ELF-1 (cell line): ENCODE results near the gene FHL3.
A peak's percentile ranks its signal among the peaks of the same experiment; 100 is the strongest.

Source experiments
- DNase-seq: peaks from one replicate; pipeline ENCODE4 v3.0.0-alpha.2; 2016; ENCODE audit warnings: low read depth, low spot score

The FHL3 gene

DNA sequence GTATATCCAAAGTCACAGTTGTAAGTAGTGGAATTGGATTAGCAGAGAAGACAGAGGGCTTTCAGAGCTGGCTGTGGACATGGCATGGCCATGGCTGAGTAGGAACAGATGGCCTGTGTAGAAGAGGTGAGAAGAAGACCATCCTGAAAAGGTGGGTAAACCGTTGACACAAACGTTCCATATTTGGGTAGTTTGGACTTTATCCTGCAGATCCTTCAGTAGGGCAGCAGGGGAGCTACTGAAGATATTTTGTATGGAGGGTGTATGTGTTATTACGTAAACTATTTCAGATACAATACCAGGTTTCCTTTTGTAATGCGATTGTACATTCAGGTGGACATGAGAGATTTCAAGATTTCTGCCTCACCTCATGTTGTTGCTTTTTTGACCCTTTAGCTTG is 8.9 kb upstream of the FHL3 start:
- no peak for DNase-seq

DNA sequence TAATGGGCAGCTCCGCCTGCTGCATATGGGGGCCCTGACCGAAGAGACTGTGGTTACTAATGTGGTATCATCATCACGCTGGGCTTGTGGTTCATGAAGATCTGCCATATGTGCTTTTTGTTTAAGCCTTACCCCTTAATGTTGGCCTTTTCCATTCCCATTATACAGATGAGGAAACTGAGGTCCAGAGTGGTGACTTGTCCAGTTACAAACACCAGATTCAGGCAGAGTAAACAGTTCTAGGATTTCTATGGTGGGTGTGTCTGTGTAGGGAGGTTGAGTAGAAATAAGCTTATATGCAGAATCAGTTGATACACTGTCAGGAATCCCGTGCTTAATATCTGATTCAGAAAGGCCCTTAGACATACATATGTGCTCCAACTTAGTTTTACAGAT is 7.9 kb upstream of the FHL3 start:
- no peak for DNase-seq

DNA sequence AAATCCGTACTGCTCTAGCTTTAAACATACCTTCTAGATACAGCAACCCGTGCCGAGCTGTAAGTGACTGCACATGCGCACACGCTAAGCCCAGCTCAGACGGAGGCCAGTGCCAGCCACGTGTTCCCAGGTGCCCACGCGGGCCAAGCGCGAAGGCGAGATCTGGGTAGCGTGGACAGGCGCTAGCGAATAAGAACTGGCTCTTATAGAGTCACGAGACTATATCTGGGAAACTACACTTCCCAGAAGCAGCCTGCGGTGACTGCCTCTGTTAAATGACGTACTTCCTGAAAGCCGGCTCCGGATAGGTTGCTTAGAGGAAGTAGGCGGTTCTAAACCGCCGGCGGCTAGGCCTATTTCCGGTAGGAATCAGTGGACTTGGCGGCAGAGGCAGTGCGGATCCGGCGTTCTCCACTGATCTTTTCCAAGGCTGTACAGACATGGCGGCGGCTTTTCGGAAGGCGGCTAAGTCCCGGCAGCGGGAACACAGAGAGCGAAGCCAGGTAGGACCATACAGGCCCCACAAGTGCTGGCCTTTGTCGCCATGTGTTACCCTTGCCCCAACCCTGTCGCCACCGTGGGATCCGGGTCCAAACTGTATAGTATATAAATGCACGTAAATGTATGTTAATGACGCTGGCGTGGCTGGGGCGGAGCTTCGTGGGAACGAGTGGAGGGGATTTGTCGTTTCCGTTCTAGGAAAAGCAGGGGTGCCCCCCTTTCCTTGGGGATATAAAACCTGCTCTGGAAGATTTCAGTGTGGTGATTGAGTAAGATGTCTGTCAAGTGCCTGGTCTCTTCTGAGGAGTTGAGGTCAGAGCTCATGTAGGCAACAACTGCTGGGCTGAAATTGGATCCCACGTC is 7.3 kb upstream of the FHL3 start, which contains the start of gene UTP11:
Gene UTP11, plus strand, starts transcription at position 372 of the 864 bp plus-strand sequence. Its CDS starts 69 bp downstream, at position 441.
- DNase-seq = peak; percentile 99

DNA sequence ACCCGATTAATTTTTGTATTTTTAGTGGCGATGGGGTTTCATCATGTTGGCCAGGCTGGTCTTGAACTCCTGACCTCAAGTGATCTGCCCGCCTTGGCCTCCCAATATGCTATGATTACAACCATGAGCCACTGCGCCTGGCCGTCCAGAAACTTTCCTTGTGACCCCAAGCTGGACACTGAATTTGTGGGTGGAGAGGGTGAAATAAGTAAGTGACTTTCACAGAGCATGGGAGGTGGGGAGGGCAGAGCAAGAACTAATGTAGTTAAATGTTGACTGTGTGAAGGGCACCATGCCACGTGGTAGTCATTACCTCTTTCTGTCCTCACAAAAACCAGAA is 4.5 kb upstream of the FHL3 start:
- DNase-seq = no peak

DNA sequence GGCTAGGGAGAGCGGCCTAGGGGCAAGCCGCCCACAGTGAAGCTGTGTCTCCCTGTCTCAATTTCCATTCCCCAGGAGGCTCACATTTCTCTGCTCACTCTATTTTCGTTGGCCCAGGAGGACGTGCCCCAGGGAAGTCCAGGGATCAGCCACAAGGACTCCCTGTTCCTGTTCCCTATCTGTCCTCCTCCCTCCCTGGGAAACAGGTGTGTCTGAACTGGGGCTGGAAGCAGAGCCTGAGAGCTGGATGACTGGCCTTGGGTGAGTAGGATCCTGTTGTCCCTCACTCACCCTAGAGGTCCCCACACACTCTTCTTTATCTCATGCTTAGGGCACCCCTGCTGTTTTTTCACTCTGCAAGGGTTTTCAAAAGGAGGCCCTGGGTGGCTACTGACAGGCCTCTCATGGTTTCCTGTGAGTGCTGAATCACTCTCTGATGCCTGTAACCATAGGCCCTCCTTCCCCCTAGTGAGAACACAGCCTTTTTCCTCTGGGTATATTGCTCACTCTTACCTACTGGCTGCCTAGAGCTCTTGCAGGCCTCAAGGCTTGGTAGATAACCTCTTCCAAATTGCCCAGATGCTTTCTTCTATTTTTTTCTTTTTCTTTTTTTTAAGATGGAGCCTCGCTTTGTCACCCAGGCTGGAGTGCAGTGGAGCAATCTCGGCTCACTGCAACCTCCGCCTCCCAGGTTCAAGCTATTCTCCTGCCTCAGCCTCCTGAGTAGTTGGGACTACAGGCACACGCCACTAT is 4.0 kb upstream of the FHL3 start:
- peak; percentile 81 for DNase-seq

DNA sequence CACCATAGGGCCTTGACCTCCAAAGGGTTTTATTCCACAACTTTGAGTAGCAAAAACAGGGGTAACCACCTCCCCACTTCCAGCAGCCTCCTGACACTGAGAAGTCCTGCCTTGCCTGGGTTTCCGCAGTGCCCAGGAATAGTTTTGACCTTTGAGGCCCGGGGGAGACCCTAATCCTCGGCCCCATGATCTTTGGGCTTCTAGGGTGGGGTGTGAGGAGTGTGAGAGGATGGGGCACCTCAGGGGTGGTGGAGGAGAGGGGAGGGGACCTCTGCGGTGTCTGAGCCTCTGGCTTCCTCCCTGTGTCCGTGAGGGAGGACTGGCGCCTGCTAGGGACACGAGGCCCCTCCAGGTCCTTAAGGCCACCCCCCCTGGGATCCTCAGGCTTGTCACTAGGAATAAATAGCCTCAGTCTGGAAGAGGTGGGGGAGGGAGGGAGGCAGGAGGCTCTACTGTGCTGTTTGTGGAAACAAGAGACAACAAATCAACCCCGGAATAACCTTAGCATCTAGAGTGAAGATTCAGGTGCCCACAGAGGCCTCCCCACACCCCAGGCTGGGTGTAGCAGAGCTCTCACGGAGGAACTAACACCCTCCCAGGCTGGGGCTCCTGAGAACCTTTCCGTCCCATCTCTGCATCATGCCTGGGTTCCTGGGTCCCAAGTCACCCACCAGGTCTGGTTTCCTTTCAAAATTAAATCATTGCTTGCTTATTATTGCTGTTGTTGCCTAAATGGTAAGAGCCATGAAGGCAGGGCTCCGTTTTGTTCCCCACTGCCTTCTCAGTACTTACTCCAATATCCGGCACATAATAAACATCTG is 904 bp upstream of the FHL3 start:
- no peak for DNase-seq

DNA sequence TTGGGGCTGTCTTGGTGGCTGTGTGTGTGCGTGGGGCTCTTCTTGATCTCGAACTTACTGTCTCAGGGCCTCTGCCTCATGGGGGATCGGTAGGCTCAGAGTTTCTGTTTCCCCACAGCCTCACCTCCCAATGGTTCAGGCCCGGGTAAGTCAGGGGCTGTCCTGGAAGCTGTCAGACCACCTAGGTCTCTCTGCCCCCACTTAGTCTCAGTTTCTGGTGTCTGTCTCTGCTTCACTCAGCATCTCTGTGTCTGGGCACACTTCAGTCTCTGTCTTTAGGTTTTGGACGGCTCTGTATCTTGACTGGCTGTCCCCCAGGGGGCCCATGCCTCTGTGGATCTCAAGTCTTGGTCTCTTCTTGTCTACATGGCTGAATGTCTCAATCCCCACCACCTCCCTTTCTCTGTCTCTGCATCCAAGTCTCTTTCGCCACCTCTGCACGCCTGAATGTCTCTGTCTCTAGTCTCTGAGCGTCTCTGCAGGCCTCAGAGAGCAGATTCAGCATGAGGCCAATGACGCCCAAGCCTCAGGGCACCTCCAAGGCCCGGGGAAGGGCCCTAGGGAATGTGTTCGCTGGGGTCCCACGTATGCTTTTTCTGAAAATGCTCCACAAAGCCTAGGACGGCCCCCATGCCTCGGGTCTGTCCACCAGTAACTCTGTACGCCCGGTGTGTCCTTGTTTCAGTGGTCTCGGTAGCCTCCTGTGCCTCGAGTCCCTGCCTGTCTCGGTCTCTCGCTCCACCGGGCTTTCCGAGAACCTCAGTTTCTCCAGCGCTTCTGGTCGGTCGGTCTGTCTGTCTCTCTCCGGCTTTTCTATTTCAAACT is 818 bp downstream of the FHL3 start:
- DNase-seq = peak; percentile 43

DNA sequence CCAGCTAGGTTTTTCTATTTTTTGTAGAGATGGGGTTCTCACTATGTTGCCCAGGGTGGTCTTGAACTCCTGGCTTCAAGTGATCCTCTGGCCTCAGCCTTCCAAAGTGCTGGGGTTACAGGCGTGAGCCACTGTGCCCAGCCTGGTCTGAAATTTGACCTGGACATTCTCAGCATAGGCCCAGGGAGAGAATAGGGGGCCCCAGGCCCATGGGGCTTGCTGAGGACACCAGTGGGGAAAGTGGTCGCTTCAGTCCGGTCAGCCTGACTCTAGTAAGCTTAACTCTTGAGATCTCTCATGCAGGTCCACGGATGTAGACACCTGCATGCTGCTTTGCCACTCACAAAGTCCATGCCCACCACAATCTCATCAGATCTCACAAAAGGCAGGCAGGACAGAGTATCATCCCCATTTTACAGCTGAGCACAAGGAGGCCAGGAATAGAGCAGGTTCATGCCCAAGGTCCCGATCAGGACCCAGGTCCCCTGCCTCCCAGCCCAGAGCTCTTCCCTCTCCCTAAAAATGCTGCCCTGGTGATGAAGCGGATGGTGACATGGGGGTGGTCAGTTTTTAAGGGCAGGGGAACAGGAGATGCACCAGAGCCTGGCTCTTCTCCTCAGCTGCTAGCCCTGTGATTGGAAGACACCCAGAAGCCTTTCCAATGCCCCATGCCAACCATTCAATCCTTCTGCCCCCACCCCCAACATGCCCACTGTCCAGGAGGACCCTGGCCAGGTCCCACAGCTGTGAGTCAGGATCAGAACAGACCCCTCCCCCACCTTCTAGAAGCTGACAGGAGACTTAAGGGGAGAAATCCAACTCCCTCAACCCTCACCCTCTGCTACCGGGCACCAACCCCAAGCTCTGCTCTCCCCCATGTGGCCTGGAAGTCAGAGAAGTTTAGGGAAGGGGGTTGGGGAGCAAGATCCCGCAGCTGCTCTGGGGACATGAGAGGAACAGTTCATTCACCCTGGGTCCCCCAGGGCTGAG is 1.8 kb downstream of the FHL3 start:
- DNase-seq = no peak

DNA sequence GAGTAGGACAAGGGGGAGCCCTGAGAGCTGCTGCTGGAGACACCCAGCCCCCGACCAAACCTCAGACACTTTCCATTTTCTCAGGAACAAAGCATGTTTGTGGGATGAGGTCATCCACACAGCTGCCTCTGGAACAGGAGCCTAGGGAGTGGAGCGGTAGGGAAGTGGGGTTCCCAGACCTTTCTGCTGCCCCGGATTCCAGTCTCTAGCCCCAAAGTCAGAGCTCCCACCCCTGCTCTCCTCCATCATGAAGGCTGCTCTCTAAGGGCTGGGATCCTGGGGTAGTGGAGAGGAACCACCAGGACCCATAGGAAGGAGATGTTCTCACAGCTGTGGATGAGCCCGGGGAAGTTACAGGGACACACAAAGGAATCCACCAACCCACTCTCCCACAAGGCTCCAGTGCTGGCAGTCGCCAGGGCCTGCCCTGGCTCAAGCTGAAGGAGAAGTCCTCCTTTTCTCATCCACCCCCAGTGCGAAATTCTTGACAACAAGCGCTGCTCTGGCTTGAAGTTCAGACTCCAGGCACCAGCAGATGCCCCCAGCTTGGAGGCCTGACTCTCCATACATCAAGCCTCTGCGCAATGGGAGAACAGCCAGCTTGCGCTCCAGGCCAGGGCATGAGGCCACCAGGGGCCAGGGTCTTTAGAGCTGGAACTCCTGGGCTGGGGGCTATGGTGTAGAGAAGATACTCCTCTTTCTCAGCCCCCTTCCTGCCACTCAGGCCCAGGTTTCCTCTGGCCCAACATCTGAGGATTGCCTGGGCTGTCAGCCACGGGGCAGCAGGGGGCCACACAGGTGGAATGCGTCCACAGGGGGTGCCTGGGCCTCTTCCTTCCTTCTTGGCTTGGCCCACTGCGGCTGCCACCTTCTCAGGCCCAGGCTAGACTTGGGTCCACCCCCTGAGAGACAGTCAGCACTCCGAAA is 4.5 kb downstream of the FHL3 start:
- peak; percentile 85 for DNase-seq

DNA sequence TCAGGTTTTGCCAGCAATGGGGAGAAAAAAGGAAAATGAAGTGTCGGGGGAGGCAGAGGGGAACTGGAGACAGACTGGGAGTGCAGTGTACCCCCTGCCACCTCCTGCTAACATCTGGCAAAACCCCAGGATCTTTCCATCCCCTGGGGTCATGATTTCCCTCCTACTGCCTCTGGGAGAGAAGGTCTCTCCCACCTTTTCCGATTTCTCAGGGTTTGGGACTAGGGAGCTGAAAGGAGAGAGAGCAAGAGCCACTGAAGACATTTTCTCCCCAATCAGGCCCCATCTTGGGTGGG is 5.1 kb downstream of the FHL3 start:
- no peak for DNase-seq

DNA sequence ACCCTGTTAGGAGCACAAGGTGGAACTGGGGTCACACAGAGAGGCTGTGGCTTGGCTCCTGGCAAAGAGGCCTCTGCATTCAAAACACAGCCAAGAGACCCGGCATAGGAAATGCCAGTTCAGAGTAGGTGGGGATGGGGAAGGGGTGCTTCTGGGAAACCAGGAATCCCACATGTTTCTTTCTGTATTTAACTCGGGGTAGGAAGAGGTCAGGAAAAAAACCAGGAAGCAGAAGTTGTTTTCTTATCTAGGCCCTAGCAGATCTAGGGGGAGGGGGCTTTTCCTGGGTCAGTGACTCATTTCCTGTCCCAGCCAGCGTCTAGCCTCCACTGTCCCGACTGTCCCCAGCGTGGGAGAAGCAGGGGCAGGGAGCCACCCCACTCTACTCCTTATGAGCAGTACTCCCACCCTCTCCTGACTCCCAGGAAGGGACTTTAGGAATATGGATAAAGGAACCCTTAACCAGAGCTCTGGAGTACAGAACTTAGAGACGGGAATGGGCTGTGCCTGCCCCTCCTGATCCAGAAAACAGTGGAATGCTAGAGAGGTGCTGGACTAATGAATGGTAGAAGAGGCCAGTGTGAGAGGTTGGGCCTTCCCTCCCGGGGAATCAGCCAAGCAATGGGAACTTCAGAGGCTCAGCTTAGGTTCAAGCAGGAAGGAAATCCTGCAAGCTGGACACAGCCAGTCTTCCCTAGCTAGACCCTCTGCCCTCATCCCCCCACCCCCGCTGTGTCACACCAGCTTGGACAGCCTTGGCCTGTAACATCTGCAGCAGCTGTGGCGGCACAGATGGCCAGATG is 5.7 kb downstream of the FHL3 start:
- peak; percentile 72 for DNase-seq

DNA sequence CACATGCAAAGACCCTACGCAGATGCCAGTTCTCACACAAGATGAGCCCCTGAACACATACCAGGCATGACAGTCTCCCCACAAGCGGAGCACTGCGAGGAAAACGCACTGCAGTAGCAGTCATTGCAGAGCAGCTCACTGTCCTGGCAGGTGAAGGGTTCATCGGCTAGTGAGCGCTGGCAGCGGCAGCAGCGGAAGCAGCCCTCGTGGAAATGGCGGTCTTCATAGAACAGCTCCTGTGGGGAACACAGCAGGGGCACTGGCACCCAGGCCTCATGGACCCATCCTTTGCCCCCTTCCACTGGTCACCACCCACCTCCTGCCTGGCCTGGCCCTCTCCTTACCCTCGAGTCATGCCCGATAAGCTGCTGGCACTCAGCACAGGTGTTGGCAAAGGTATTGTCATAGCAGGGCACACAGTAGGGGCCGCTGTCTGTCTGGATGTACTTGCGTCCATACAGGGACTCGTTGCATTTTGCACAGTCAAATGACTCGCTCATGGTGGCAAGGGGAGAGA is 6.3 kb downstream of the FHL3 start:
- no peak for DNase-seq

DNA sequence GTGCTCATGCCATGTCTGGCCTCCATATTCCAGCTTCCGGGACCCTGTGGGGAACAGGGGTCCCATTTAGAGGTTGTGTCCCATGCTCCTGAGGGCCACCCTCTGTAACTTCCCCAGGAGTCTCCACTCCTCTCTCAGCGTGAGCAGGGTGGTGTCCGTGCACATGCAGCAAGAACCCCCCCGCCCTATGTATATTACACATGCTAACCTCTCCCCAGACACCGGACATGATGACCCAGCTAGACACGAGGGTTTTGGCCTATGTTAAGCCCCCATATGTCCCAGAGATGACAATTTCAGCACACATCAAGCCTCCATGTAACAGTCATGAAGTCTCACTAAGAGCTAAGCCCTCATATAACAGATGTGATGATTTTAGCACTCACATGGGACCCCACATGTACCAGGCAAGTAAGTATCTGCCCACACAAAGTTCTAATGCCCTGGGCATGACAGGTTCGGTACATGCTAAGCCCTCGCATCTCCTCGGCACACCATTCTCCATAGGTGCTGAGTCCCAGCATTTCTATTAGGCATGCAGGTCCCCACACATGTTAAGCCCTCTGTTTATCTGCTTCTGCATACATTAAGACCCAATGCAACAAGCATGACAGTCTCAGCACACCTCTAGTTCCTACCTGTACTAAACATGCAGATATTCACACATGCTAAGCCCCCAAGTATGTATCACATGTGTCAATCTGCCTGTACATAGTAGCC is 7.1 kb downstream of the FHL3 start:
- DNase-seq = no peak

DNA sequence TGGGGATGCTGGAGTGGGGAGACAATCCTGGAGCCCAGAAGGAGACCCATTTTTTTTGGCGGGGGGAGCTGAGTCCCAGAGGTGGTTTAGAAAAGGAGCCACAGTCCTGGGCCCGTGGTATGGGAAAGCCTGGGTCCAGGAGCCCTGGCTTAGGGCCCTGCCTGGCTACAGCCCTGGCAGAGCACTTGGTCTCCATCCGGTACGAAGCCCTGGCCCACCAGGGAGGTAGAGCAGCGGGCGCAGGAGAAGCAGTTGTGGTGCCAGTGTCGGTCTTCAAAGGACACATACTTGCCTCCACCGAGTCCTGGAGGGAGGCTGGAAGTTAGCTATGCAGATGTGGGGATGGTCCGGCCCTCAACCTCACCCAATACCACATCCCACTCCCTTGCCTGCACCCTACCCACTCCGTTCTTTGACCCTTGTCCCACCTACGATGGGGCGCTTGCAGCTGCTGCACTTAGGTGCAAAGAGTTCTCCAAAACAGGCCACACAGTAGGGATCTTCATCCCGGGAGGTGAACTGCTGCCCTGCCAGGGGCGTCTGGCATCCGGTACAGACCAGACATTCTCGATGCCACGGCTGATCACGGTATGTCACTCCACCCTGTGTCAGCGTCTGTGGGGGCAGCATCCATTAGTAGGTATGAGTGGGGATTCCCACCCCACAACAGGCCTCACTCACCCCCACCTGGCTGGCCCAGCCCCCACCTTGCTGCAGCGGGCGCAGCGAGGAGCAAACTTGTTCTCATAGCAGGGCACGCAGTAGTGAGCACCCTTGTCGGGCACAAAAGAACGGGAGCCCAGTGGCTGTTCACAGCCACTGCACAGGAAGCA is 7.8 kb downstream of the FHL3 start:
- no peak for DNase-seq

DNA sequence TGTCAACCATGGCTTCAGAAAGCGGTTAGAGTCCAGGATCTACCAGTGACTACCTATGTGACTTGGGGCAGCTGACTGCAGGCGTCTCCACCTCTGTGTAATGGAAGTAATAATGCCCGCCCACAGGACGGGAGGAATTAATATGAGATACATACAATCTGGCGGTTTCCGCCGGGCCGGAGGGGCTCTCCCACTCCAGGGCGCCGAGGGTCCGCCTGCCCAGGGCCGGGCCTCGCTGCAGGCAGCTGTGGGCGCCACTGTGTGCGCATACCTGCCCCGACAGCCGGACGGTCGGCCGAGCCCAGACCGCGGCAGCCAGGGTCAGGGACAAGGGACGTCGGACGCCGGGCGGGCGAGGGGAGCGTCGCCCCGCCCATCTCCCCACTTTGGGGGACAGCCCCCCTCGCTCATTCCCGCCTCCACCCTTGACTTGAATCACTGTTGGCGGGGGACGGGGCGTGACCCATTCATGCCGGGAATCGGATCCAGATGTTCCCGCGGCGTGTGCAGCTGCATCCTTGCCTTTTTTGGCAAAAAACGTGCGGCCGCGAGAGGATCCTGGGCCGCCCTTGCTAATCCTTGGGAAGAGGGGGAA is 9.5 kb downstream of the FHL3 start:
- peak; percentile 47 for DNase-seq
